ENCODE data around the gene DYNLRB1.

- TF ChIP-seq CTCF (IDR thresholded peaks at IDR 0.05) (no peak), POLR2A (IDR thresholded peaks at IDR 0.05) (no peak)
Observed at GRCh38 chr20:34582221-34582620, 66.0 kb downstream of the DYNLRB1 start.
